ENCODE data around the gene DGKE. TPM values are rescaled to one million over a fixed set of nuclear protein-coding genes. Genes with fewer than 3 reads are reported as not detected.

The DGKE gene
- total and polyA plus RNA-seq, 2 of the 8 experiments (the other 6 are each of a cell fraction or from before 2014, with no cell fraction given): 1.7 to 7.4 TPM

DNA sequence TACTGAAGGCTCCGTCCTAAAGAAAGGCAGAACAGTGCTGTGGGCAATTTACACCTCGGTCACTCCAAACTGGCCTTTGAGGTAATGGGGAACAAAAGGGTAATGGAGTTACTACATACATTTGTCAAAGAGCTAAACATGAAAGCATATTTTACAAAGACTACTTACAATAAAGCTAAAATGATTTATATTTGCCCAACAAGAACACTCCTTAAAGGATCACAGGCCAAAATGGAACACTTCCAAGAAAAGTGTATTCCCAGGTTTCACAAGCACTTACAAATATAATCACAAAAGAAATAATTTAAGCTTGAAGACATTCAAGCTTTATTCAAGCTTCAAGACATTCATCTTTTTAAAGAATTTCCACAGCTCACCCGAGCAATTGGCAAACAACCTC, 29.5 kb upstream of the DGKE start (continued):
- TF ChIP-seq CREB1 (IDR thresholded peaks at IDR 0.05) (no peak), GTF2F1 (IDR thresholded peaks at IDR 0.05; ENCODE audit: borderline replicate concordance, low read depth, low read length) (no peak)
